NCI-H748 treated with DMSO at 0.1 percent for 48 hours (cell line): ENCODE results near the gene NR2E3.

ENCODE experiments used
- DNase-seq: peaks from one replicate; lab custom pipeline; 2025; lab: John Stamatoyannopoulos, UW

The NR2E3 gene

GRCh38 chr15:71791975-71792374, 18.4 kb upstream of the NR2E3 start:
- no peak for DNase-seq

- no peak for DNase-seq
These were observed 17.8 kb upstream of the NR2E3 start for GRCh38 chr15:71792521-71792920.

- DNase-seq, result no peak
These were observed 11.7 kb upstream of the NR2E3 start for GRCh38 chr15:71798641-71799040.

DNA sequence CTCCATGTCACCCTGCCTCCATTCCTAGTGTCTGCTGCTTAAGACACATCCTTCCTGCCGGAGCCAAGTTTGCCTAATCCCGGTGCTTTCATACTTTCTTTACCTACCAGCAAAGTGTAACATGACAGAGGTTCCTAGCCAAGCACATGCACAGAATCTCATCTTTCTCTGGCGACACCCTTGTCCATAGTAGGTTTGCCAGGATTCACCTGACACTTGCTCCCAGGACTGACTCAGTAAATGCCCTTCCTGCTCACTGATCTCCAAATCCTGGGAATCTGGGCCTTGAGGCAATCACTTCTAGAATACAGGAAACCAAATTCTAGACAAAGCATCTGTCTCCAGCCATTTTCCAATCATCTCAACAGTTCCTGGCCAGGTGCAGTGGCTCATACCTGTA, 10.2 kb upstream of the NR2E3 start:
- no peak for DNase-seq

GRCh38 chr15:71800835-71801745, 9.3 kb upstream of the NR2E3 start:
- peak; percentile 7 for DNase-seq

DNA sequence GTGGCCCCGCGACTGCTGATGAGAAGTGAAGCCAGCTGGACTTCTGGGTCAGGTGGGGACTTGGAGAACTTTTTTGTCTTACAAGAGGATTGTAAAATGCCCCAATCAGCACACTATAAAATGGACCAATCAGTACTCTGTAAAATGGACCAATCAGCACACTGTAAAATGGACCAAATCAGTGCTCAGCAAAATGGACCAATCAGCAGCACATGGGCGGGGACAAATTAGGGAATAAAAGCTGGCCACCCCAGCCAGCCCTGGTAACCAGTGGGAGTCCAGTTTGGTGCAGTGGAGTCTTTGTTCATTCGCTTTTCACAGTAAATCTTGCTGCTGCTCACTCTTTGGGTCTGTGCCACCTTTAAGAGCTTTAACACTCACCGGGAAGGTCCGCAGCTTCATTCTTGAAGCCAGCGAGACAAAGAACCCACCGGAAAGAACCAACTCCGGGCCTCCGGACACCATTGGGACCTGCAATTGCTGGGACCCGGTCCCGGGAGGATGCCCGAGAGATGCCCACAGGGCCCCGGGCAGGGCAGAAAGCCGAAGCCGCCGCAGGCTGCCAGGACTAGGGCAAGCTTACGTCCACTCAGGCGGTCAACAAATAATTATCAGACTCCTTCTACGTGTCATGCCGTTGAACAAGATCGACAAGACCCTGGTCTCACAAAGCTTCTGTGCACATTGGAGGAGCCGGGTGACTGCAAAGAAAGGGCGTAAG, 8.3 kb upstream of the NR2E3 start:
- DNase-seq, result no peak

DNA sequence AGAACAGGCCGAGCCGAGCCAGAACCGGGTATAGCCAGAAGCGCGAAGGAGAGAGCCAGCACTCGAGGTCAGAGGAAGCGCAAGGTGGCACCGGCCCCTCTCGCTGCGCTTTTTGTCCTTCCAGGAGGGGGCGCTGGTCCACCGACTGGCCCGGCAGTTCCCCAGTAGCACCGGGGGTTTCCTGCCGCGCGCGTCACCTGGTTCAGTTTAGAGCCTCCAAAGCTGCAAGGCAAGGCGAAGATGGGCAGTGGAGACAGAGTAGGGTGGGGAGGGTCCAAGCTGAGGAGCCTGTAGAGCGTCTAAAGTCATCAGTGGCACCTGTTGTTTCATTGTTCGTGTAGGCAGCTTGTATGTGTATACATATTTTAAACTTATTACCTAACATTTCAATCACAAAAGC, 7.6 kb upstream of the NR2E3 start:
- no peak for DNase-seq

DNA sequence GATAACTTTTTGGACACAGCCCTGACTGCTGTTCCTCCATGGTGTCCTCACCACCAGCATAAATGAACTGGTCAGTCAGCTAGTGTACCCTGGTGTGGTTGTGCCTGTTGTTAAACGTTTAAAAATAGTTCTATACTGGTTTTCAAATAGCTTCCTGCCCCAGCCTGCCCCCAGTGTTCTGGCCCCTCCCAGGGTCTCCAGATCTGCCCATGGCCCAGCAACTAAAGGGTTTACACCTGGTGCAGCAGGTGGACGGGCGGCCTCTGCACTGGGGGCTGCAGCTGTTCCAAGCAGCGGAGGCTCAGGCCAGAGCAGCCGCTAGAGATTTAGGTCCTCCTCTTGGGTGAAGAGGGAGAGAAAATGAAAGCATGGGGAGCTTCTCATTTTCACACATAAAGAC, 6.1 kb upstream of the NR2E3 start:
- no peak for DNase-seq

GRCh38 chr15:71804695-71805470, 5.5 kb upstream of the NR2E3 start:
- DNase-seq, result no peak

GRCh38 chr15:71806452-71806931, 3.9 kb upstream of the NR2E3 start:
- no peak for DNase-seq

DNA sequence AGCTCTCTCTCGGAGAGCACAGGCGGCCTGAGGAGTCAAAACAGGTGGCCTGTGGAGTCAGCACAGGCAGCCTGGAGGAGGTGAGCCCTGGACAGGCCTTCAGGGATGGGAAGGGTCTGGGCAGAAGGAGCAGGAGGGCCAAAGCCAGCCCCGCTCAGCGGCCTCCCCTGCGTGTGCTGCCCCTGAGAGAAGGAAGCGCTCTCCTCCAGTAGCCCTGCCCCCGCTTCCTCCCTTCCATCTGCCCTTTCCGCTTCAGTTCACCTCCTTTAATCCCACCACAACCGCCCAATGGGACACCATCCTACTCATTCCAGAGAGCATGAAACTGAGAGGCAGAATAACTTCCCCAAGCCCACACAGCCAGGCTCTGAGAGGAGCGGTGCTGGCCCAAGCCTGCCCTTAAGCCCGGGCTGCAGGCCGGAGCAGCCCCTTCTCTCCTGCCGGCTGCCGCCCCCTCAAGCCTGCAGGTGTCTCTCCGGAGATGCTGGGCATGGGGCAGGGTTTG, 3.2 kb upstream of the NR2E3 start:
- no peak for DNase-seq

DNA sequence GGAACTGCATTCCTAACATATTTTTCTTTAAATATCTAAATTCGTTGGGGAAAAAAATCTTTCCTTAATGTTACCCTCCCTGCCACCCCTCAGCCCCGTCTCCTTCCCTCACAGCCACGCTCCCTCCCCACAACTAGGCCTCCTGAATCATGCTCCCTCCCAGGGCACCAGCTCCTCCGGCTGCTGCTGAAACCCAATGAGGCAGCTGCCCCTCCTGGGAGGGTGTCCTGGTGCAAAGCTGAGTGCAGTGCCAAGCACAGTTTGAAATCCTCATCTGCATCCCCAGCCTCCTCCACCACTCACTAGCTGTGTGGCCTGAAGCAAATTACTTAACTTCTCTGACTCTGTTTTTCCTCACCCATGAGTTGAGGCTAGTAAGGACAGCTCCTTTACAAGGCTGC, 2.7 kb upstream of the NR2E3 start:
- DNase-seq, result no peak

GRCh38 chr15:71808311-71809020, 1.9 kb upstream of the NR2E3 start:
- DNase-seq, result no peak

DNA sequence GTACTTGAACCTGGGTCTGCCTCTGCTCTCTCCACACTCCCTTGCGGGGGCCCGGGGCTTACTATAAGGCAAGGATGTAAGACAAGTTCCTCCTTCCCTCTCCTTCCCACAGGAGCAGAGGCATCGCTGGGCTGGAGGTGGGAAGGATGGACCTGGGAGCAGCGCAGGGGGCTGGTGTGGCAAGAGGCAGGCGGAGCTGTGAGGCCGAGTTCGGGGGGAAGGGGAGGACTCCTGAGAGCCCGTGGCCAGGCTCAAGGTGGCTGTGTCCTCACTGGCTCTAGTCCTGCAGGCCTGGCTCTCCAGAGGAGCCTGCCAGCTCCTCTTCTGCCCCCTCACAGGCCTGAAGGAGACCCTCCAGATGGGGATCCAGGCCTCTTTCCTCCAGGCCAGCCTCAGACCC, 1.0 kb upstream of the NR2E3 start:
- DNase-seq, result no peak

DNA sequence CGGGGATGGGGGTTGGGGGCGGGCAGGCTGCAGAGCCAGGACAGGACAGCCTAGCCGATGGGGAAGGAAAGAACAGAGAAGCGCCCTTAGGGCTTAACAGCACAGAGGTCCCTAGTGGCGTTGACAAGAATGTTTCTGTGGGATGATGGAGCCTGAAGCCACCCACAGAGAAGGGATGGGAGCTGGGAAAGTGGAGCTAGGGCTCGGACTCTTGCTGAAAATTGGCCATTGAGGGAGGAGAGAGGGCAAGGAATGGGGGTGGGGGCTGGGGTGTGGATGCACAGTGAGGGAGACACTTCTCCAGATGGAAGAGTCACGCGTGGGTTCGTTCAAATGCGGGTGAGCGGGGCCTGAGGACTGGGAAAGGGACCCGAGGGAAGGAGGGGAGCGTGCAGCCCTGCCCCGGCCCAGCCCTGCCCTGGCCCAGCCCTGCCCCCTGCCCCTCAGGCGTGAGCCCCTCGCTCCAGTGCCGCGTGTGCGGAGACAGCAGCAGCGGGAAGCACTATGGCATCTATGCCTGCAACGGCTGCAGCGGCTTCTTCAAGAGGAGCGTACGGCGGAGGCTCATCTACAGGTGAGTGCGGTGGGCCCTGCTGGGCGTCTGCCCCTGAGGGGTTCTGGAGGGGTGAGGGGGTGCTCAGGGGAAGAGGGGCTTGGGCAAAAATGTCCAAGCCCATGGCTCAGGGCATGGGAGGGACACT, 832 bp downstream of the NR2E3 start:
- no peak for DNase-seq

DNA sequence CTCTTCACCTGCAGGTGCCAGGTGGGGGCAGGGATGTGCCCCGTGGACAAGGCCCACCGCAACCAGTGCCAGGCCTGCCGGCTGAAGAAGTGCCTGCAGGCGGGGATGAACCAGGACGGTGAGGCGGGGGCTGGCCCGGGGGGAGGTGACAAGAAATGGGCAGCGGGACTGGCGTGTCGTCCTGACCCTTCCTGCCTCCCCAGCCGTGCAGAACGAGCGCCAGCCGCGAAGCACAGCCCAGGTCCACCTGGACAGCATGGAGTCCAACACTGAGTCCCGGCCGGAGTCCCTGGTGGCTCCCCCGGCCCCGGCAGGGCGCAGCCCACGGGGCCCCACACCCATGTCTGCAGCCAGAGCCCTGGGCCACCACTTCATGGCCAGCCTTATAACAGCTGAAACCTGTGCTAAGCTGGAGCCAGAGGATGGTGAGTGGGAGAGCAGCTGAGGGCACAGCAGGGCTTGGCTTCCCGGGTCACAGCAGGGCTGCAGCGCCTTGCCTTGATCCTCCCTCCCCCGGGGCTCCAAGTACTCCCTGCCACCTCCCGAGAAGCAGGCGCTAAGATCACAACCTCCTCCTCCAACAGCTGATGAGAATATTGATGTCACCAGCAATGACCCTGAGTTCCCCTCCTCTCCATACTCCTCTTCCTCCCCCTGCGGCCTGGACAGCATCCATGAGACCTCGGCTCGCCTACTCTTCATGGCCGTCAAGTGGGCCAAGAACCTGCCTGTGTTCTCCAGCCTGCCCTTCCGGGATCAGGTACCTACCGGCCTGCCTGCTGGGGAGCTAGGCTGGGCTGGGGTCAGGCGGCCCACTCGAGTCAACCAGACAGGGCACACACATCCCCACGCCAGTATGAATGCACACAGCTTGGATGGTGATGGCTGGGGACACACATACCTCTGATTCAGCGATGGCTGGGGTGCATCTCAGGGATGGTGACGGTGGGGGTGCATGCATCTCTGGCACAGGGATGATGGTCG, 1.7 kb downstream of the NR2E3 start:
- no peak for DNase-seq

GRCh38 chr15:71812966-71813722, 2.8 kb downstream of the NR2E3 start:
- no peak for DNase-seq

- DNase-seq, result no peak
These were observed 3.5 kb downstream of the NR2E3 start for GRCh38 chr15:71813723-71814470.
